Measurements from ENCODE around the gene RYR1.
"Not testable (repeated sequence)": the region's sequence is repeated elsewhere in the genome, so short reads cannot be mapped to it uniquely, and the experiment has no call there.

RYR1 gene

DNA sequence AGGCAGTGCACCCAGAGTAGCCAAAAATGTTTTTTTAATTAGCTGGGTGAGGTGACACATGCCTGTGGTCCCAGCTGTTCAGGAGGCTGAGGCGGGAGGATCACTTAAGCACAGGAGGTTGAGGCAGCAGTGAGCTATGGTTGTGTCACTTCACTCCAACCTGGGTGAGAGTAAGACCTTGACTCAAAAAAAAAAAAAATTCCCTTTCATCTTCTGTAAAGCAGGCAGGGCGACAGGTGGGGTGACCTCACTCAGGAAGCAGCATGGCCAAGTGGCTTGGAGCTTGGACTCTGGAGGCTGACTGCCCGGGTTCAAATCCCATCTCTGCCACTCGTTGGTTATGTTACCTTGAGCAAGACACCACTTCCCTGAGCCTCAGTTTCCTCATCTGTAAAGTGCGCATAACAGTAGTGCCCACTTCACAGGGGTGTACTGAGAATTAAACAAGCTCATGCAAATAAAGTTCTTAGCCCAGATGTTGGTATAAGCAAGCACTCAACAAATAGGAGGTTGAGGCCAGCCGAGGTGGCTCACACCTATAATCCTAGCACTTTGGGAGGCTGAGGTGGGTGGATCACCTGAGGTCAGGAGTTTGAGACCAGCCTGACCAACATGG is 136.0 kb downstream of the RYR1 start:
- no peak for DNase-seq

GRCh38 chr19:38571682-38572081 is 138.2 kb downstream of the RYR1 start:
- no peak for DNase-seq

GRCh38 chr19:38577826-38578225 is 144.3 kb downstream of the RYR1 start:
- no peak for DNase-seq

DNA sequence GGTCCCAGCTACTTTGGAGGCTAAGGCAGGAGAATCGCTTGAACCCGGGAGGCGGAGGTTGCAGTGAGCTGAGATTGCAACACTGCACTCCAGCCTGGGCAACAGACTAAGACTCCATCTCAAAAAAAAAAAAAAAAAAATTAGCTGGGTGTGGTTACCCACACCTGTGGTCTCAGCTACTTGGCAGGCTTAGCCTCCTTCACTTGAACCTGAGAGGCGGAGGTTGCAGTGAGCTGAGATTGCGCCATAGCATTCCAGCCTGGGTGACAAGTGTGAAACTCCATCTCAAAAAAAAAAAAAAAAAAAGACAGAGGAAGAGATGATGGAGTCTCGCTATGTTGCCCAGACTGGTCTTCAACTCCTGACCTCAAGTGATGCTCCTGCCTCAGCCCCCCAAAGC is 145.8 kb downstream of the RYR1 start:
- not testable (repeated sequence) for DNase-seq

DNA sequence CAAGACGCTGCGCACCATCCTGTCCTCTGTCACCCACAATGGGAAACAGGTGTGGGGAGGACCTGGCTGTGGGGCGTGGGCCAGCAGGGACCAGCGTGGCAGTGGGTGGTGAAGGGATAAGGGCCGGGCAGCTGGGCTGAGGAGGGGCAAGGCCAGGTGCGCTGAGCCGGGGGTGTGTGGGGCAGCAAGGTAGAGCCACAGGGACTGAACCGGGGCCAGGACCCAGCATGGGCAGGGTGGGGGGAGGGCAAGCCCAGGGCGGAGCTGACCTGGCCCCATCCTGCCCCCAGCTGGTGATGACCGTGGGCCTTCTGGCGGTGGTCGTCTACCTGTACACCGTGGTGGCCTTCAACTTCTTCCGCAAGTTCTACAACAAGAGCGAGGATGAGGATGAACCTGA is 146.6 kb downstream of the RYR1 start:
- DNase-seq: no peak

DNA sequence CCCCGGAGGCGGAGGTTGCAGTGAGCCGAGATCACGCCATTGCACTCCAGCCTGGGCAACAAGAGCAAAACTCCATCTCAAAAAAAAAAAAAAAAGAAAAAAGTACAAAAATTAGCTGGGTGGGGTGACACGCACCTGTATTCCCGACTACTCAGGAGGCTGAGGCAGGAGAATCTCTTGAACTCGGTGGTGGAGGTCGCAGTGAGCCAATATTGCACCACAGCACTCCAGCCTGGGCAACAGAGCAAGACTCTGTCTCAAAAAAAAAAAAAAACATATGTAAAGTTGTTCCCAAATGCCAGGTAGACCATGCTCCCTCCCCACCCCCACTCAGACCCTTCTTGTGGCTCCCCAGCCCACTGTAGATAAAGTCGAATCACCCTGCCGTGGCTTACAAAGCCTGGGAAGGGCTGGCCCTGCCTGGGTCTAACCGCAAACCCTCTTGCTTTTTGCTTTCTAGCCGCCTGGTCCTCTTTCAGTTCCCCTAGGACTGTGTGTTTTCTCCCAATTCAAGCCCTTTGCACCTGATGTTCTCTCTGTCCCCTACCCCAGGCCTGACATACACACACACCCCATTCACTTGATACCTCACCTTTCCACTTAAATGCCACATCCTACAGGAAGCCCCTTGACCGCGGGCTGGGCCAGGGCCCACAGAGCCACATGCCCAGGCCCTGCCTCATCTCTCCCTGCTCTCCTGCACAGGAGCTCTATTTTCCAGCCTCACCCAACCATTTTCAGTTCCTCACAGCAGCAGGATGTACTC is 149.9 kb downstream of the RYR1 start:
- no peak for DNase-seq

DNA sequence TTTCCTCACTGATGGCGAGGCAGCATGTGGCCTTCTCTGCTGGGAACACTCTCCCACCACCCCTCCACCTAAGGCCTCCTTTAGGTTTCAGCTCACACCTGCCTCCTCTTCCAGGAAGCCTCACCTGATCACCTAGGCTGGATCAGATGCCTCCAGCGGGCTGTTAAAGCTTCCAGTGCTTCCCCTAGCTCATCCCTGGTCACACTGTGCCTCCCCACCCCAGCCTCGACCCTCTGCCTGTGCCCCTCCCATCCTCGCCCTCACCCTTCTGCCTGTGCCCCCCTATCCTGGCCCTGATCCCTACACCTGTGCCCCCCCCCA is 150.5 kb downstream of the RYR1 start:
- DNase-seq: no peak

- DNase-seq: no peak
These were observed 154.1 kb downstream of the RYR1 start for GRCh38 chr19:38587562-38587961.

DNA sequence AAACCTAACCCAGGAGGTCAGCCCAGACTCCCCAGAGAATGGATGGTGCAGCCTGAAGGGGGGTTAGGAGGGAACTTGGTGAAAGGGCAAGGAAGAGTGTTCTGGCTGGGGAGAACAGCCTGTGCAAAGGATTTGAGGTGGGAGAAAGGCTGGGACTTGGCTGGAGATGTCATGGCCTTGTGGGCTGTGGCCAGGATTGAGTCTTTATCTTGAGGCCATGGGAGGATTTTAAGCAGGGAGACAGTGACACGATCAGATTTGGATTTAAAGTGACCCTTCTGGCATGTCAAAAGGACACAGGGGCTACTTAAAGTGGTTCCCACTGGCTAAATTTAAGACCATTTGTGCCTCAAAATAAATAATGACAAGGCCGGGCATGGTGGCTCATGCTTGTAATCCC is 154.6 kb downstream of the RYR1 start:
- no peak for DNase-seq

- DNase-seq: no peak
These were observed 159.4 kb downstream of the RYR1 start for GRCh38 chr19:38592940-38593339.

DNA sequence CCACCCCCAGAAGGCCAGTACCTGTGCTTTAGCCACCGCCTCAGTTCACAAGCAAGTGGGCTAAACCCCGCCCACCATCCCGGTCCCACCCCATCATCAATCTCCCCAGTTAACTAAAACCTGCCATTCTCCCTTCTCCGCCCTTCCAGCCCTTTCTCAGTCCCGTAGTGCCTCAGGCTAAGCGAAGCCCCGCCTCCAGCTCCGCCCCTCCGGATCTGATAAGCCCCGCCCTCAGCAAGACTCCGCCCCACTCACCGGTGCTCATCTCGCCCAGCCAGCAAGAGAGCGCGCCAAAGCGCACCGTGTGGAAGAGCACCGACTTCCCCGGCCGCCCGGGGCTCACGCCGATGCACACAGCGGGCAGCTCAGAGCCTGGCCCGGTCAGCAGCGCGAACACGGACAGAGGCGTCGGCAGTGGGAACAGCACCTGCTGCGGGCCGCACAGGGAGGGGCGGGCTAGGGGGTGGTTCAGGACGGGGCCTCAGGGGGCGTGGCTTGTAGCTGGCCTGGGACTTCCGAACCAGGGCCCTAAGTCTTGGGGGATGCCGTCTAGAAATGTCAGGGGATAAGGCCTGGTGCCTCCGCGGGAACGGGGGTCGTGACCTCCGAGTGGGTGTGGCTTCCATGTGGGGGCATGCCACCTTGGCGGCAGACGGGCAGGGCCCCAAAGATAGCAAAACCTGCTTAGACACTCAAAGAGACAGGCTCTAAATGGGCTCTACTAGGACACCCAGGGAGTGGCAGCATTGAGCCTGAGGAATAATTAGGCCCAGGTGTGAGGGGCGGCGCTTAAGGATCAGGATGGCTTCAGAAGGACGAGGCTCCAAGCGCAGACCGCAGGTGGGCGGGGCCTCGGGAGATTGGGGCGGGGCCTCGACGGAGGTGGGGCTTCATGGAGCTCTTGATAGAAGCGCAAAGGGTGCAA is 162.8 kb downstream of the RYR1 start:
- DNase-seq: peak; percentile 10 to 20

DNA sequence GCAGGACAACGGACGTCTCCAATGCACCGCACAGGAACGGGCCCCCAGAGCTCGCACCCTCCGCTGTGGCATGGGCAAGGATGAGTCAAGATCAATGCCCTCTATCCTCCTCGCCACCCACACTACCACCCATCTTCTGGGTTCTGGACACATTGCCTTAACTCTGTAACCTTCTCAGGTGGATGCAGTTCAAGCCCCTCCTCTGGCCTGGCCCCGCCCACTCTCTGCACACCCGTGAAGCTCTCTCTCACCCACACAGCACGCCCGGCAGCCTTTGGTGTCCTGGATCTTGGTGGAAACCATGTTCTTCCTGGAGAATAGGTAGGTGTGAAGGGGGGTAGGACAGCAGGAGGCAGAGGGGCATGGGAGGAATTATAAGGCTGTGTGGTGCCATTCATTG is 163.6 kb downstream of the RYR1 start:
- DNase-seq: no peak

- no peak for DNase-seq
These were observed 166.2 kb downstream of the RYR1 start for GRCh38 chr19:38599722-38600121.

DNA sequence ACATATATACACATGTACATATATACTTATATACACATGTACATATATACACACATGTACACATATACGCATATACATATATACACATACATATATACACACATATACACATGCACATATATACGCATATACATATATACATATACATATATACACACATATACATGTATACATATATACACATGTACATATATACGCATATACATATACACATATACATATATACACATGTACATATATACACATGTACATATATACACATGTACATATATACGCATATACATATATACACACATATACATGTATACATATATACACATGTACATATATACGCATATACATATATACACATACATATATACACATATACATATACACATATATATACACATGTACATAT is 169.4 kb downstream of the RYR1 start:
- not testable (repeated sequence) for DNase-seq

DNA sequence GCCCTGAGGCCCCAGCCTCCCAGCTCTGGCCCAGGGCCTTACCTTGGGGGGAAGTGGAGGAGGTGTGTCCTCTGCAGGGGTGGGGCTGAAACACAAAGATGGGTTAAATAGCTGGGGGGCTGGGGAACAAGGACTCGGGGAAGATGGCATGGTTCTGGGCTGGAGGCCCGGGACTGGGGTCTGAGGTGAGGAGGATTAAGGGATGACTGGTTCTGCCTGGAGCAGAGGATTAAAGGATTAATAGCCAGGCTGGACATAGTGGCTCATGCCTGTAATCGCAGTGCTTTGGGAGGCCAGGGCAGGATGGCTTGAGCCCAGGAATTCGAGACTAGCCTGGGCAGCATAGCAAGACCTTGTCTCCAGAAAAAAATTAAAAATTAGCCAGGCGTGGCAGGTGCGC is 172.6 kb downstream of the RYR1 start:
- no peak for DNase-seq

- DNase-seq: no peak
These were observed 180.8 kb downstream of the RYR1 start for GRCh38 chr19:38614289-38614688.

DNA sequence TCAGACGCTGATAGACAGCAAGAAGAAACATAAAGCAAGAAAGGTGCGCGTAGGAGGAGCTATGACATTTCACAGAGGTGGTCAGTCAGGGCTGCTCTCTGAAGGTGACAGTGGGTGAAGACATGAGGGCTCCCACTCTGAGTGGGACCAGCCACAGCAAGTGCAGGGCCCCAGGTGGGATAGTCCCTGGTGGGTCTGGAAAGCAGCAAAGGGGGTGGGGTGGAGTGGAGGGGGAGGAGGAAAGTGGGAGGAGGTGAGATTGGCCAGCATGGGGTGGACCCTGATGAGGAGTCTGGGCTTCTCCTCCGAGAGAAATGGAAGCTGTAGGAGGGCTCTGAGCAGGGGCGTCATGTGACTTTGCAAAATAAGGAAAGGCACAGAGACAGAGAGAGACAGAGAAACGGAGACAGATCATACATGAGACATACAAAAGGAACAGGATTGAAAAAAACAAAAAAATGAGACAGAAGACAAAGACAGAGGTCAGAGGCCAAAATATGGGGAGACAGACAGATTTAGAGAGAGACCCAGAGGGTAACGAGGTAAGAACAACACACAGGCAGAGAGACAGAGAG is 181.6 kb downstream of the RYR1 start:
- no peak for DNase-seq

DNA sequence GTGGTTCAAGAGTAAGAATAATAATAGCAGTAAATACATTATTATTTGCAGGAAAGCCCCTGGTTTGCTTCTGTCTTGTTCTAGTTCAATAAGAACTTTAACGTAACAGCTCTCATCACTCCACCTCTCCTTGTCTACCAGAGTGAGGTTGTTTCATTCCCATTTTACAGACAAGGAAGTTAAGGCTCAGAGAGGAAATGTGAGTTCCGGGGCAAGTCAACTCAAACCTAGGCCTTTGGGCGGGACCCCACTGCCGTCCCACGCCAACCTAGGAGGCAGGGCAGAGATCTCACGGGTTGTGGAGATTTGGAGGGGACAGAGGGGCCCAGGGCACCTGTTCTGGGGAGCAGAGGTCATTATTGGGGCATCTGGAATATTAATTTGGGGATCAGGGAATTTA is 182.8 kb downstream of the RYR1 start:
- no peak for DNase-seq

DNA sequence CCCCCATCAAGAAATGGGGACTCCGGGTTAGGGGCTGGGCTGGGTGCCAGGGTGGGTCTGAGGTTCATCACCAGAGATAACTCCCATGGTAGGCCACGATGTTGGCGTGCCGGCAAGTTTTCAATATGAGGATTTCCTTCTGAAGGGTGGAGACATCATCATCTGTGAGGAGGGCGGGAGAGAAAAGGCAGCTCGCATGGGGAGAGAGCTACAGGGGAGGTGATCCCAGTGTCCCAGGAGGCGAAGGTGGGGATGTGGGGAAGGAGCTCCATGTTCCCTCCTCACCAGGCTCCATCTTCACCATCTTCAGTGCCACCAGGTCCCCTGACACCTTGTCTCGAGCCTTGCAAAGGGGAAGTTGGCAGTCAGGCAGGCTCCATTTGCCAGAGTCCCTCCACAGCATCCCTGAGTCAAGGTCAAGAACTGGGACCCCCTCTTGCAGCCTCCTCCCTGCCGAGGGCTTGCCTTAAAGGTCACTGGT is 183.8 kb downstream of the RYR1 start:
- DNase-seq: peak in 1 of 2 experiments; percentile 24

GRCh38 chr19:38617764-38618589 is 184.5 kb downstream of the RYR1 start, which contains the start of gene MAP4K1:
TSS of gene MAP4K1 (minus strand) at chr19:38617953. CDS start at chr19:38617895, 58 bp downstream.
- peak; percentile 57 to 70 for DNase-seq

GRCh38 chr19:38618590-38619360 is 185.3 kb downstream of the RYR1 start, which contains the start of gene EIF3K:
TSS of gene EIF3K (plus strand) at chr19:38619188. CDS start at chr19:38619269, 81 bp downstream.
- DNase-seq: peak; percentile 96 to 99
